Fibroblast of pulmonary artery (primary cell): Measurements from ENCODE around the gene HPX.

Experiments
- DNase-seq: peaks from one replicate; pipeline ENCODE4 v3.0.0-alpha.2; 2010; ENCODE audit warnings: low read depth
- H3K4me3 ChIP-seq: replicated peaks from 2 replicates; pipeline ENCODE4 v1.5.1; 2011; ENCODE audit warnings: low read depth, mild to moderate bottlenecking, control low read depth, low read length, moderate library complexity
- CTCF ChIP-seq: IDR thresholded peaks from 2 replicates; pipeline ENCODE4 v1.5.1; 2011; ENCODE audit warnings: mild to moderate bottlenecking, control low read depth, low read length, inconsistent platforms; ENCODE audit errors: missing control alignments

Gene HPX

GRCh38 chr11:6437993-6438392 lies 2.8 kb downstream of the HPX start:
- no peak for TF ChIP-seq CTCF
- no peak for DNase-seq
- no peak overlapping the region for H3K4me3 ChIP-seq

GRCh38 chr11:6437423-6437822 lies 3.4 kb downstream of the HPX start:
- H3K4me3 ChIP-seq = no peak overlapping the region
- TF ChIP-seq CTCF = no peak
- DNase-seq = no peak

GRCh38 chr11:6433998-6434660 lies 6.7 kb downstream of the HPX start:
- TF ChIP-seq CTCF = no peak
- no peak for DNase-seq

GRCh38 chr11:6431861-6432260 lies 8.9 kb downstream of the HPX start:
- DNase-seq = peak; percentile 50
- no peak overlapping the region for H3K4me3 ChIP-seq
- no peak for TF ChIP-seq CTCF

More at GRCh38 chr11:6433998-6434660, 6.7 kb downstream of the HPX start:
- H3K4me3 ChIP-seq = no peak overlapping the region

GRCh38 chr11:6427516-6427915 lies 13.3 kb downstream of the HPX start:
- DNase-seq = no peak
- H3K4me3 ChIP-seq = no peak overlapping the region
- TF ChIP-seq CTCF = no peak

- no peak for DNase-seq
- no peak for TF ChIP-seq CTCF
- H3K4me3 ChIP-seq = no peak overlapping the region
These were observed 20.1 kb downstream of the HPX start for GRCh38 chr11:6420677-6421076.

GRCh38 chr11:6419009-6419631 lies 21.7 kb downstream of the HPX start, which contains the start of gene APBB1:
TSS of gene APBB1 (minus strand) at chr11:6419094. CDS start at chr11:6411347, 7,747 bp downstream.
- no peak for TF ChIP-seq CTCF
- peak; percentile 50 for DNase-seq
- peak within 1 kb of the TSS; percentile 71 for H3K4me3 ChIP-seq
